HAP-1 (cell line): ENCODE measurements around the gene WWOX.
"Not testable (repeated sequence)": the region's sequence is repeated elsewhere in the genome, so short reads cannot be mapped to it uniquely, and the experiment has no call there.

ENCODE experiments used
- DNase-seq, 2 experiments: peaks; one replicate each; pipeline ENCODE4 v3.0.0-alpha.2; 2016 to 2020; ENCODE audit warnings: low spot score in 2 of 2
- H3K27me3 ChIP-seq: fragments of 250-450 bp; sonication (Bioruptor Pico); 2 replicates; pipeline ENCODE4 v1.5.1; 2020; ENCODE audit warnings: low read depth, mild to moderate bottlenecking, moderate library complexity
- H3K36me3 ChIP-seq: fragments of 250-450 bp; sonication (Bioruptor Pico); replicated peaks from 2 replicates; pipeline ENCODE4 v1.5.1; 2020; ENCODE audit warnings: mild to moderate bottlenecking
- H3K4me1 ChIP-seq: fragments of 250-450 bp; sonication (Bioruptor Pico); 2 replicates; pipeline ENCODE4 v1.5.1; 2020; ENCODE audit warnings: mild to moderate bottlenecking
- H3K4me3 ChIP-seq: fragments of 250-450 bp; sonication (Bioruptor Pico); 2 replicates; pipeline ENCODE4 v1.5.1; 2020; ENCODE audit warnings: mild to moderate bottlenecking, moderate library complexity
- H3K9me3 ChIP-seq: fragments of 250-450 bp; sonication (Bioruptor Pico); 2 replicates; pipeline ENCODE4 v1.5.1; 2020; ENCODE audit warnings: mild to moderate bottlenecking, moderate library complexity
- in situ Hi-C: fragments of 300-500 bp; cut with MboI; formaldehyde crosslinking; loops from 3 replicates; pipeline ENCODE4 v1.14.3; 2020; ENCODE audit warnings: low sequenced_read_pairs, inconsistent platforms, mixed read lengths

The WWOX gene

DNA sequence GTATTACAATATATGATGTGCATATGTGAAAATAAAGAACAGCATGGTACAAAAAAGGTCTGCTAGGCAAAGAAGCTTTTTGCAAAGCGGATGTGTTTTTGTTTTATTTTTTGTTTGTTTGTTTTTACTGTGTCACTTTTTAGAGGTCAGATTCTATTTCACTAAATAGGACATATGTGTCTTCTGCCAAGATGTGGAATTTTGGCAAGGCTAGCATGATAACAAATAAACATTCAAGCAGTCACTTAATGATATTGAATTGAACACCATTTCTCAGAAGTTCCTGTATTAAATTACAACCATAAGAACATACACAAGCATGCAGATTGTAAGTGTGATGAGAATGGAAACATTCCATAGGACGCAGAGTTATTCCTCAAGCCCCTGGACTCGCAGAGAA lies 492.7 kb downstream of the WWOX start:
- H3K27me3 ChIP-seq, result no peaks in the 10 kb centered on the region
- H3K9me3 ChIP-seq, result no peaks in the 10 kb centered on the region
- in situ Hi-C loops, result no loop called here
- no peaks in the 10 kb centered on the region for H3K4me1 ChIP-seq
- DNase-seq, result no peak
- H3K4me3 ChIP-seq, result no peak overlapping the region
- H3K36me3 ChIP-seq, result no peaks in the 10 kb centered on the region

DNA sequence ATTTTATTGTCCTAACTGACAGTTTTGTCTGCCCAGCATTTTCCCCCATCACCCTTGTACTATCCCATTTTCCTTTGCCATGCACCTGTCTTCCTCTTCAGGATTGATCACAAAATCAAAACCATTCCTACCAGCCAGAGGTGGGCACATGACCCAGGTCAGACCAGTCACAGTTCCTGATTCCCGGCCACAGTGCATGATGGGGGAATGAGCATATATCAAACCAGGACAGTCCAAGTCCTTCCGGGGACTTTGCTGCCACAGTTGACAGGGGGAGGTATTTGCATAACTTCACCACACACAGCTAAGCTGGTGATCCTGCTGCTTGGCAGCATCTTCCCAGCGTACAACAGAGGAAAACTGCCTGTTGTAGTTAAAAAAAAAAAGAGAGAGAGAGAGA lies 493.9 kb downstream of the WWOX start:
- no peaks in the 10 kb centered on the region for H3K4me1 ChIP-seq
- no peaks in the 10 kb centered on the region for H3K9me3 ChIP-seq
- no peaks in the 10 kb centered on the region for H3K36me3 ChIP-seq
- no peak for DNase-seq
- no peaks in the 10 kb centered on the region for H3K27me3 ChIP-seq
- no peak overlapping the region for H3K4me3 ChIP-seq
- in situ Hi-C loops, result no loop called here

DNA sequence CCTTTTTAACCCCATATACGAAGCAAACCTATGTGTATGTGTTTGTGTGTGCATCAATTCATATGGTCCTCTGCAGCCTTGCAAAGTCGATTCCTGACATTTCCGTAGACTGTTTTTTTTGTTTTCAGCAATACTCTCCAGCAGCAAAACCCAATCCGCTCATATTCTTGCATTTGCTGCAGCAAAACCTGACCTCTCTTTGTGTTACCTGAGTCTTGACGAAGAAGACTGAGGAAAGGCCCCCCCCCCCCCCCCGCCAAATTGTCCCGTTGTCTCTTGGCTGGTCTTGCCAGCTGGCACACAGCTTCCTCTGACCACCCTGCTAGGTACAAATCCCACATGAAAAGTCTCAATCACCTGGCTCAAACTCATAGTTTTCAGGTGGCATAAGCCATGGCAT lies 494.7 kb downstream of the WWOX start:
- Histone ChIP-seq H3K4me1 (no peaks in the 10 kb centered on the region), H3K9me3 (no peaks in the 10 kb centered on the region), H3K36me3 (no peaks in the 10 kb centered on the region), H3K4me3 (no peak overlapping the region), H3K27me3 (no peaks in the 10 kb centered on the region)
- DNase-seq, result no peak
- in situ Hi-C loops, result no loop called here

GRCh38 chr16:78596348-78596995 lies 497.0 kb downstream of the WWOX start:
- in situ Hi-C loops, result no loop called here
- no peak for DNase-seq
- H3K4me3 ChIP-seq, result no peak overlapping the region
- H3K27me3 ChIP-seq, result no peaks in the 10 kb centered on the region
- no peaks in the 10 kb centered on the region for H3K9me3 ChIP-seq
- H3K36me3 ChIP-seq, result no peaks in the 10 kb centered on the region
- no peaks in the 10 kb centered on the region for H3K4me1 ChIP-seq

- in situ Hi-C loops, result no loop called here
- Histone ChIP-seq H3K27me3 (no peaks in the 10 kb centered on the region), H3K36me3 (no peaks in the 10 kb centered on the region), H3K9me3 (no peaks in the 10 kb centered on the region), H3K4me1 (no peaks in the 10 kb centered on the region), H3K4me3 (no peak overlapping the region)
- no peak for DNase-seq
Measured at GRCh38 chr16:78596996-78597422, 497.6 kb downstream of the WWOX start.

GRCh38 chr16:78597809-78598570 lies 498.5 kb downstream of the WWOX start:
- DNase-seq, result no peak
- H3K4me3 ChIP-seq, result no peak overlapping the region
- no peaks in the 10 kb centered on the region for H3K9me3 ChIP-seq
- in situ Hi-C loops, result no loop called here
- no peaks in the 10 kb centered on the region for H3K4me1 ChIP-seq
- H3K36me3 ChIP-seq, result no peaks in the 10 kb centered on the region
- H3K27me3 ChIP-seq, result no peaks in the 10 kb centered on the region

DNA sequence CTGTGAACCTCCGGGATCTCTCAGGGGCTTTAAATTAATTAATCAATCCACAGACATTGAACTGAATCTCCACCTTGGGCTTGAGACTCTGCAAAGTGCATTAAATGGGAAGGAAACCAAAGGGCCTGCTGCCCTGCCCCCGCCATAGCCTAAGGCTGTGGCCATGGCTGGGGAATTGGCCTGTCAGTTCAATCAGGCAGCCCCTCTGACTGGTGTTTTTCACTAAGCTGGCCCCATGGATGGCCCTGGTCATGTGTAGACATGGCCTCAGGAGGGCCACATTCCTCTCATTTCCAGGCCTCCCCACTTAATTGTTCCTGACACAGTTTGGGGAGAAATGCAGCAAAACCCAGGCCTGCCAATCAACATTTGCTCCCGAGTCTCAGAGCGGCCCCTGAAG lies 499.8 kb downstream of the WWOX start:
- Histone ChIP-seq H3K4me1 (no peaks in the 10 kb centered on the region), H3K27me3 (no peaks in the 10 kb centered on the region), H3K9me3 (no peaks in the 10 kb centered on the region), H3K4me3 (no peak overlapping the region), H3K36me3 (no peaks in the 10 kb centered on the region)
- in situ Hi-C loops, result no loop called here
- no peak for DNase-seq

DNA sequence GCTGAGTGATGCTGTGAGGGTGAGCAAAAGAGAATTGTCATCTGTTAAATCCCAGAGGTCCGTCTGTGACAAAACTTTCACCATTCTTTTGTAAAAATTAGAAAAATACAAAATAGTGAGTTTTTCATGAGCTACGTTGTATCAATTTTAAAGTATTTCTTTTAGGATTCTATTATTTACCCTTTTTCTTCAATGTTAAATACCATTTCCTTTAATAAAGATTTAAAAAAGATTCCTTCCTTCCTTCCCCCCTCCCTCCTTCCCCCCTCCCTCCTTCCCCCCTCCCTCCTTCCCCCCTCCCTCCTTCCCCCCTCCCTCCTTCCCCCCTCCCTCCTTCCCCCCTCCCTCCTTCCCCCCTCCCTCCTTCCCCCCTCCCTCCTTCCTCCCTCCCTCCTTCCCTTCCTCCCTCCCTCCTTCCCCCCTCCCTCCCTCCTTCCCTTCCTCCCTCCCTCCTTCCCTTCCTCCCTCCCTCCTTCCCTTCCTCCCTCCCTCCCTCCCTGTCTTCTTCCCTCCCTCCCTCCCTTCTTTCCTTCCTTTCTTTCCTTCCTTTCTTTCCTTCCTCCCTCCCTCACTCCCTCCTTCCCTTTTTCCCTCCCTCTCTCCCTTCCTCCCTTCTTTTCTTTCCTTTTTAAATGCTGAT lies 505.1 kb downstream of the WWOX start:
- not testable (repeated sequence) for H3K4me1 ChIP-seq, H3K27me3 ChIP-seq

DNA sequence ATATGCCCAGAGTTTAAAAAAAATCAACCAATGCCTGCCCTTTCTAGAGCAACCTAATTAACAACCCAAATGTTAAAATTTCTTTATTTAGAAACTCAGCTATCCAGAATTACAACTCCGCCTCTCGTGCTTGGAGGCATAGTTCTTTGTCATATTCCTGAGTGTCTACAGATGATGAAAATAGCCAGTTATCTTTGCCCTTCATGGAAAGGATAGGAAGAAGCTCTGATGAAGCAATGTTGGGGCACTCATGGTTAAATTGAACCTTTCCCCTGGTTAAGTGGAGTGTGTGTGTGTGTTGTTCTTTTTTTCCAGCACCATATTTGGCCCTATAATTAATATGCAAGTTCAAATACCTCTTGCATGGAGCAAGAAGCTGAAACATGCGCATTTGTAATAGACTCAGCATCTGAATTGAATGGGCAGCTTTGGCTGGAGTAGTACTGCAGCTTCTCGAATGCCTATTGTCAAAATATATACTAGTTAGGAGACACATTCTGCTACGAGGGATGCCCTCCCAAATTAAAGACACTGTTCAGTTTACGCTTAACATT lies 506.2 kb downstream of the WWOX start:
- in situ Hi-C loops, result no loop called here
- Histone ChIP-seq H3K27me3 (no peaks in the 10 kb centered on the region), H3K36me3 (no peaks in the 10 kb centered on the region), H3K4me3 (no peak overlapping the region), H3K4me1 (no peaks in the 10 kb centered on the region), H3K9me3 (no peaks in the 10 kb centered on the region)
- peak in 1 of 2 experiments; percentile 2 for DNase-seq

More for the DNA sequence above, 505.1 kb downstream of the WWOX start:
- H3K4me3 ChIP-seq, H3K36me3 ChIP-seq, H3K9me3 ChIP-seq, in situ Hi-C loops, DNase-seq: not testable (repeated sequence)

DNA sequence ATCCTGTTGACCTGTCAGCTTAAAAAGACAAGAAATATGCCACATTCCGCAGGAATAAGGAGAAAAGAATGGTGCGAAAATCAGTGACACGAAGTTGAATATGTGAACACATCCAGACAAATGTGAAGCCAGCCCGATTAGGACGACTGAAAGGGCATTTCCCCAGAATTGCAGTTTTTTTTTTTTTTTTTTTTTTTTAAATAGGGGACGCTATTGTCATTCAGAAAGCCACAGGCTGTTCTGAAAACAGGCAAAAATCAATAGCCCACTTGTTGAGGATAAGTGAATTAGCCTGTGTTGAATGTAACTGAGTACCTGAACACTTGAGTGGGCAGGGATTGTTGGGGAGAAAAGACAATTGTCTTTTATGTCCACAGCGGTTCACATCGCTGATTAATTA lies 507.1 kb downstream of the WWOX start:
- in situ Hi-C loops, result no loop called here
- H3K4me3 ChIP-seq, result no peak overlapping the region
- H3K9me3 ChIP-seq, result no peaks in the 10 kb centered on the region
- H3K36me3 ChIP-seq, result no peaks in the 10 kb centered on the region
- no peaks in the 10 kb centered on the region for H3K4me1 ChIP-seq
- peak; percentile 2 to 6 for DNase-seq
- H3K27me3 ChIP-seq, result no peaks in the 10 kb centered on the region

DNA sequence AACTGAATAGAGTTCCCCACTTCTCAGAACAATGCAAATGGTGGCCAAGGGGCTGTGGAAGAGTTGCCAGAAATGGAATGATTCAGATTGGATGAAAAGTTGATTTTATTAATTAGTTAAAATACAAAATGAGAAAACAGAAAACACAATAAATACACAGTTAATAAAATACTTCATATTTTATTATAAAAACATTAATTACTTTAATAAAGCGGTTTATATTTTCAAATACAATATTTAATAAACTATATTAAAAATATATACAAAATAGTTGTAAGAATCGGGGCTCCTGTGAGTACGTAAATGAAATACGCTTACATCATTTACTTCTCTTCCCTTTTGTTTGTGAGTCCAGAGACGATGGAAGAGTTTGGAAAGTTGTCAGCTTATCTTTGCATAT lies 507.6 kb downstream of the WWOX start:
- in situ Hi-C loops, result no loop called here
- H3K4me3 ChIP-seq, result no peak overlapping the region
- no peaks in the 10 kb centered on the region for H3K27me3 ChIP-seq
- no peaks in the 10 kb centered on the region for H3K4me1 ChIP-seq
- H3K36me3 ChIP-seq, result no peaks in the 10 kb centered on the region
- H3K9me3 ChIP-seq, result no peaks in the 10 kb centered on the region
- no peak for DNase-seq

DNA sequence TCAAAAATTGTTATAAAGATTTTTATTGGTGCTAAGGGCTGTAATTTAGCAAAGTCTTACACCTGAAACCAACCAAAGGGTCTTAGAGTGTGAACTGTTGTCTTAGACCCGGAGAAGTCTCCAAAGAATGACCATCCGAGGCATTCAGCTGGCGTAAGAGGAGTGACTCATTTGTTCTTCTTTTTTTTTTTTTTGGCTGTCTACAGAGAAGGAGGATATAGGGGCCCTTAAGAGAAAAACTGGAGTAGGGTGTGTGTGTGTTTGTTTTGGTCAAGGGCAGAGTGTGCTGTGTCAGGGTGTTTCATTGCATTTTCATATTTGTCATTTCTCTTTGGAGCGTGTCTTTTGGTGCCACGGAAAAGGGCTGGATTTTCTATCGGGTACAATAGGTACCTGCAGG lies 508.0 kb downstream of the WWOX start:
- H3K36me3 ChIP-seq, result no peaks in the 10 kb centered on the region
- H3K27me3 ChIP-seq, result no peaks in the 10 kb centered on the region
- DNase-seq, result no peak
- H3K9me3 ChIP-seq, result no peaks in the 10 kb centered on the region
- H3K4me3 ChIP-seq, result no peak overlapping the region
- H3K4me1 ChIP-seq, result no peaks in the 10 kb centered on the region
- in situ Hi-C loops, result no loop called here

GRCh38 chr16:78608305-78608776 lies 508.9 kb downstream of the WWOX start:
- Histone ChIP-seq H3K27me3 (no peaks in the 10 kb centered on the region), H3K4me1 (no peaks in the 10 kb centered on the region), H3K9me3 (no peaks in the 10 kb centered on the region), H3K4me3 (no peak overlapping the region), H3K36me3 (no peaks in the 10 kb centered on the region)
- DNase-seq, result no peak
- in situ Hi-C loops, result no loop called here
